Gastrocnemius medialis (tissue), 4 donors: ENCODE data around the gene ZNF804A.

Experiments used
- POLR2A ChIP-seq, 2 donors: fragments of 450-650 bp; IDR thresholded peaks; one replicate each; pipeline ENCODE4 v1.6.1; 2017; ENCODE audit warnings: antibody characterized with exemption in 2 of 2, mild to moderate bottlenecking in 2 of 2, moderate library complexity in 2 of 2
- TF ChIP-seq, protein P1 (sequence below), 5 experiments: fragments of 450-650 bp in 3 of 5; fragments of 200-600 bp in 2 of 5; sonication (generic) in 2 of 5; IDR thresholded peaks in 4 of 5; conservative IDR thresholded peaks in 1 of 5; 1 replicate in 4 of 5; 2 replicates in 1 of 5; pipeline ENCODE4 v1.5.1; 2016 to 2019; ENCODE audit warnings: antibody characterized with exemption in 5 of 5, mild to moderate bottlenecking in 3 of 5, moderate library complexity in 3 of 5

DNA sequence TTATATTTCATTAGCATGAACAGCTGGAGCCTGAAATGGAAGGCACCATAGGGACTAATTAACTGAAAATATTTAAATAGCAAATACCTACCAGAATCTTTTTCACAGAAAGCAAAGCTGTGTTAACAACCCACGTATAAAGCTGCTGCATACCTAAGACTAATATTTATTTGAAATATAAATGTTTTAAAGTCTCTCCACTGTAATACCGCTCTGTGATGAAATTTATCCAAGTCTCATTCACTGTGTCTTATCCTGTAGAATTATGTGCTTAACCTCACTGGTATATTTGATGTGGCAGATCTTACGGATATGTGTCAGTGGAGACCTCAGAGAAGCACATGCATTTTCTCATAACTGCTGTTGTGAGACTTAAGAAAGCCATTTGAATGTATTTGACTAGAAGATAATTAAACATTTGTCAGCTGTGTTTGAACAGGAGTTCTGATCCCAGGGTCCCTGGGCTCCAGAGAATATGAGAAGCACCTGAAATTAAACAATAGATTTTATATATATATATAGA, 373.3 kb downstream of the ZNF804A start:
- TF ChIP-seq, protein P1, sequence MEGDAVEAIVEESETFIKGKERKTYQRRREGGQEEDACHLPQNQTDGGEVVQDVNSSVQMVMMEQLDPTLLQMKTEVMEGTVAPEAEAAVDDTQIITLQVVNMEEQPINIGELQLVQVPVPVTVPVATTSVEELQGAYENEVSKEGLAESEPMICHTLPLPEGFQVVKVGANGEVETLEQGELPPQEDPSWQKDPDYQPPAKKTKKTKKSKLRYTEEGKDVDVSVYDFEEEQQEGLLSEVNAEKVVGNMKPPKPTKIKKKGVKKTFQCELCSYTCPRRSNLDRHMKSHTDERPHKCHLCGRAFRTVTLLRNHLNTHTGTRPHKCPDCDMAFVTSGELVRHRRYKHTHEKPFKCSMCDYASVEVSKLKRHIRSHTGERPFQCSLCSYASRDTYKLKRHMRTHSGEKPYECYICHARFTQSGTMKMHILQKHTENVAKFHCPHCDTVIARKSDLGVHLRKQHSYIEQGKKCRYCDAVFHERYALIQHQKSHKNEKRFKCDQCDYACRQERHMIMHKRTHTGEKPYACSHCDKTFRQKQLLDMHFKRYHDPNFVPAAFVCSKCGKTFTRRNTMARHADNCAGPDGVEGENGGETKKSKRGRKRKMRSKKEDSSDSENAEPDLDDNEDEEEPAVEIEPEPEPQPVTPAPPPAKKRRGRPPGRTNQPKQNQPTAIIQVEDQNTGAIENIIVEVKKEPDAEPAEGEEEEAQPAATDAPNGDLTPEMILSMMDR (IDR thresholded peaks at IDR 0.05 in 4 of 5, conservative IDR thresholded peaks at IDR 0.05 in 1 of 5): no peak
- no peak for TF ChIP-seq POLR2A (IDR thresholded peaks at IDR 0.05)
